M059J (cell line): ENCODE measurements around the gene TEX51. TPM values are rescaled to one million over a fixed set of nuclear protein-coding genes. Genes with fewer than 3 reads are reported as not detected.

Source experiments
- DNase-seq: peaks from one replicate; pipeline ENCODE4 v3.0.0-alpha.2; 2012; ENCODE audit warnings: low read depth
- total RNA-seq: library from RNA; depleted of rRNA; stranded (reverse); fragments of >200 nt; shearing (Covaris generic); gene quantifications from 2 replicates; pipeline ENCODE4 v1.2.3, GENCODE V29; 2014; rRNA removed

The TEX51 gene
- not detected in 2 replicates for total RNA-seq

DNA sequence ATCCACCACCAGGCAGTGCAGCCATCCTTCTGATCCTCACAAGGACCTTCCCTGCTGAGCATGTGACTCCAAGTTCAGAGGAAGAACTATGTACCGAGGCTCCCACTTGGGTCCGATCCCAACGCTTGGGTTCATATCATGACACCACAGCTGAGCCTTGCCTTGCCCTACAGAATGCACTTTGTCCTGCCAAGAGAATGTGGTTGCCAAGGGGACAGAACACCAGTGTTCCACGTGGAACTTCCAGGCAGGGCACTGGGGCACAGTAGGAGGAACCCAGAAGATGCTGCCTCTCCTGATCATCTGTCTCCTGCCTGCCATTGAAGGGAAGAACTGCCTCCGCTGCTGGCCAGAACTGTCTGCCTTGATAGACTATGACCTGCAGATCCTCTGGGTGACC lies at the start of gene TEX51:
Gene TEX51, plus strand, starts transcription at position 255 of the 400 bp plus-strand sequence. Its CDS starts 29 bp downstream, at position 284.
- no peak for DNase-seq

DNA sequence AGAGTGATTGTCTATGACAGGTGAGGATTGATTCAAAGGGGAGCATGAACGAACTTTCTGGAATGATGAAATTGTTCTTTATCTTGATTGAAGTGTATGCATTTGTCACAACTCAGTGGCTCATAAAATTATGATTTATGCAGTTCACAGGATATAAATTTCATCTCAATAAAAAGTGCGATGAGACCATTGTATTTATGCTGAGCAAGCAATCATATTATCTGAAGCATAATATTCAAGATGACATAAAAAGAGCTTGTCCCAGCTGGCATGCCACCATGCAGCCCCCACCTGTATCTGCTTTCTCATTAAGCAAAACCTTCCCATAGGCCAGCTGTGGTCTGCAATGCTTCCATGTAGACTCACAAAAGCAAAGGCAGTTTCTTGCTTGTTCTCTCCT lies 49.6 kb upstream of the TEX51 start:
- DNase-seq, result no peak

DNA sequence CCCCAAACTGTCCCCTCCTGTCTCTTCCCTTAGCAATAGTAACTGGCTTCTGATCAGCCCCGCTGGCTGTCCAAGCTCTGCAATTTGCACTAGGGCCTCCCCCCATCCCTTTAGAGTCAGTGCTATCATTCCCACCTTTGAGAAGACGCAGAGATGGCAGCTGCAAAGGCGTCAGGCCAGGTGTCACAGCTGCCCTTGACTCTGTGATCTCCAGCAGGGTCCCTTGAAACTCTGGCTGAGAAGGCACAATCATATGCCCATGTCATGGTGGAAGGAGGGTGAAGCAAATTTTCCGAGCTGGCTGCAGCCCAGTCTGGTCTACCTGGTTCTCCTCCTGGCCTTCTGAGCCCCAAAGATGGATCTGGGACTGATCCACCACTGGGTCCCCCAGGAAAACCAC lies 49.2 kb upstream of the TEX51 start:
- DNase-seq, result no peak

DNA sequence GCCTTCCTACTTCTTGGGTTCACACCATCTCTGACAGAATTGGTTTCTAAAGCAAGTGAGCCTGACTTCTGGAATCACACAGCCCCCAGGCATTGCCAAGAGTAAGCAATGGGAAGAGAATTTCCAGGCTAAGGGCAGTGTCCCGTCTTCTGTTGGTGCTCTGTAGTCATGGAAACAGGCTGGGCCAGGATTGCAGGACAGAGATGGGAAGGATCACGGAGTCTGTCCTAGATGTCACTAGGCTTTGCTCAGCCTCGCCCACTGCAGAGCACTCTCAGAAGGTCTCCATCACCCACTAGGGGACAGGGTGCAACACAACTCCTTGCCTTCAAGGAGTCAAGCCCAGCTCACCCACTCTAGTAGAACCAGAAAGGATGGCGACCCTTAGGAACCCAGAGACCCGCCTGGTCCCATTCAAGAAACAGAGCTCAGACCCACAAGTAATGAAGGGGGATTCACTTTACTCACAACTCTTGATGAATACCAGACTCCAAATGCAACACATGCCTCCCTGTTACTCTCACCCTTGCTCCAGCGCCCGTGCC lies 48.6 kb upstream of the TEX51 start:
- no peak for DNase-seq

DNA sequence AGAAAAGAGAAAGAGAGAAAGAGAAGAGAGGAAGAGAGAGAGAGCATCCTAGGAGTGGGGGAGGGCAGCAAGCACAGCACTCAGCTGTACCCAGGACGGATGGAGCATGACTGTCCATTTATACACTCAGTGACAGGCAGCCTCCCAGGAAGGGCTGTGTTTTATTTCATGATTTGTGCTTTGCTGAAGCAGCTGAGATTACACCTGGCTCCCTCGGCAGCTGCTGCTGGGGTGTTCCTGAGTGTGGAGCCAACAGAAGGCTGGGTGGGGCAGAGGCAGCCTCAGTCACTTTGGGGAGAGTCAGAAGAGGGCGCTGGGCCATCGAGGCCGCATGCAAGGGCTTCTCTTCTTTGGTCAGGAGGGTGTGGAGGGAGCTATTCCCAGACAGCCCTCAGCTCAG lies 47.8 kb upstream of the TEX51 start:
- DNase-seq, result no peak

DNA sequence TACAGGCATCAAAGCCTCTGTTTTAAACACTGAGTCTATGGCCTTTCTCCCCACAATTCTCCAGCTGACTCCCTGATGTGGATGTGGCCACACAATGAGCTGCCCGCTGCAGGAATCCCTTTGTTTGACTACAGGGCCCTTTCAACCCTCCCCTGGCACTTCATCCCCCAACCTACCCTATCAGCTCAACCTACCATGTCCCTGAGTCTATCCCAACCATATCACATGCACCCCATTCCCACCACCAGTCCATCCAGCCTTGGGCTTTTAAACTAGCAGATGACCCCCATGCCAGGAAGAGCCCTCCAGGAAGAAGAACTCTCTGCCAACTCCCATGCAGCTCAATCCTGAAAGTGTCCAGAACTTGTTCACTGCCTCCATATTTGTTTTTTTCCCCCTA lies 46.9 kb upstream of the TEX51 start:
- no peak for DNase-seq

DNA sequence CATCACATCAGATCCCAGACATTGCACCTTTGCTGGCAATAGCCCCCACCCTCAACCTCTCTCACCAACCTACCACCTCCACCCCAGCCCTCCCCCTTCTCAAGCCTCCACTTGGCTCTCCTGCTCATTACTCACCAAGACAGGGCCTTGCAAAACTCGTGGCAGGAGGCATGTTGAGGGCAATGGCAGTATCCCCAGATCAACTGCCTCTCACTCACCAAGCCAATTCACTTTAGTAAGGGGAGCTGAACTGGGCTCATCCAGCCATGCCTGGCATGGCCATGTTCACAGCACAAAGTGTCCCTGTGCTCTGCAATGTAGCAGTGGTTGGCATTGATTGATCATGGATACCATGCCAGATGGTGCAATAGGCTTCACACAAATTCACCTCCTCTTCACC lies 46.3 kb upstream of the TEX51 start:
- DNase-seq, result no peak

DNA sequence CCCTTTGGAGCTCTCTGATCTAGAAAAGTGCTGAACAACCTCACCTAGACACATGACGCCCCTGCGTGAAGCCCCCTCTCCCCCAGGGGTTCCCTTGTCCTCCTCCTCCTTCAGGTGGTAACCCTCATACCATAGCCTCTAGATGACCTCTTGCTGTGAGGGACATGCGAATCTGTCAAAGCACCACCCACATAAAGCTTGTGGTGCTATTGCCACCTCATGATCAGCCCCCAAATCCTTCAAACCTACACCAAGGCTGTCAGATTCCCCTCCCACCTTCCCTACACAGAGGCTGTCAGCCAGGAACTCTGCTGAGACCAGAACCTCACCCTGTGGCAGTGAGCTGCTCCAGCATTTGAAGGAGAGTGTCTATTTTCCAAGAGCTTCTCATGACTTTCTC lies 43.1 kb upstream of the TEX51 start:
- no peak for DNase-seq

DNA sequence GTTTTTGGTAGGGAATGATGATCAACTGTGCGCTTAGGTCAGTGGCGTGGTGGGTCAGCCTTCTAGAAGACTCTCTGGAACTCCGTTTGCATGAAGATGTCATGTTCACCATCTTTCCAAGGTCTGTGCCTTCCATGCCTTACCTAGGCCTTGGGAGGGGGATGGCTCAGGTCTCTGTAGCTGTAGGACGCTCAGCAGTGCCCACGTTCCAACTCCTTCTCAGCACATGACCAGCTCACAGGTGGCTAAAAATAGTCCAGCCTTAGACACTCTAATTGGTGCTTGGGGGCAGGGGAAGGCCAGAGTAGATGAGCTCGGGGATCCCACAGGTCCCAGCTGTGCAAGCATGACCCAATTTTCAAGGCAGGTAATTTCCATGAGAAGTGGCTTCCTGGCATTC lies 42.3 kb upstream of the TEX51 start:
- DNase-seq, result no peak

DNA sequence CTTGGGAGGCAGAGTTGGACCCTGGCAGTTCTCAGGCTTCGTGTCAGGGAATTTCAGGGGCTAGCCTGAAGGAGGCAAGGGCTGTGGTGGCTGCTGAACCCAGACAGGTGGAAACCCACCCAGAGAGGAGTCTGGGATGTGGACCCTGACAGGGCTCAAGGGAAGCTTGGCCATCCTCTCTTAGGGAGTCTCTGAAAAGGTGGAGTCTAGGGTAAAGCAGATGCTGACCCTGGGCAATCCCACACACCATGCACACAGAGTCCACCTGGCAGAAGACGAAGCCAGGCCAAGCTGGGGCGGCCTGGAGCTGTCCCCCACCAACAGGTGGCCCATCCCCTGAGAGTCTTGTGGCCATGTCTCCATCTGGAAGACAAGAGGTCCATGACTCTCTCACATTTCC lies 41.2 kb upstream of the TEX51 start:
- DNase-seq, result no peak

DNA sequence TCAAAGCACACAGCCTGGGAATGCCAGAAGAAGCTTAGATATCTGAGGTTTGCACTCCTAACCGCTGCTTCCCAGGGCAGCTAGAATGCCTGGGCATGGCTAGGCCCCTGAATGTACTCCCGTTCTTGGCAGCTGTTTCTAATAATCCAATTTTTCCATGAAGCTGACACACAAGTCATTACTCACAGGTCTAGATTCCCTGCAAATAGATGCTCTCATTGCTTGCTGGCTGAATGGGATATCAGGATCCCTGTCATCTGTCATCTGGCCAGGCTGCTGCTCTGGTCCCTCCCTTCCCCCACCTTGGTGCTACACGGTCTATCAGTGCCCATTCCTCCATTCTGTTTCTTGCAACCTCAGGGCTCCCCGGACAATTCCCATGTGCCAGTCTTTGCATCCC lies 40.7 kb upstream of the TEX51 start:
- DNase-seq, result no peak

DNA sequence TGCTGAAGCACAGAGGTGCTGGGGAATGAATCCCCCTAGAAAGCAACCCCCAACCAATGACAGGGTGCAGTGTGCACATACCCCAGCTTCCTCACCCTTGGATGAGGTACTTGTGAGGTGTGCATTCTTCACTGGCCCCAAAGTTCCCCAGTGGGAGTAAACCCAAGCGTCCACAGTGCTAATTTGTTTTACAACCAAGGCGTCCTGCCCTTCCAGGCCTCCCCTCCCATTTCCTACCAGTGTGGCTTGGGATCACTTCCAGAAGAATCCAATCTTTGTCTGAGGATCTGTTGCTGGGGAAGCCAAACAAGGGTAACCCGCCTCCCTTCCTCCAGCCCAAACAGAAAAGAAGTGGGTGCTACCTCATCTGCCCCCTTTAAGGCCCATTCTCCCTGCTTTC lies 40.3 kb upstream of the TEX51 start:
- DNase-seq, result no peak

DNA sequence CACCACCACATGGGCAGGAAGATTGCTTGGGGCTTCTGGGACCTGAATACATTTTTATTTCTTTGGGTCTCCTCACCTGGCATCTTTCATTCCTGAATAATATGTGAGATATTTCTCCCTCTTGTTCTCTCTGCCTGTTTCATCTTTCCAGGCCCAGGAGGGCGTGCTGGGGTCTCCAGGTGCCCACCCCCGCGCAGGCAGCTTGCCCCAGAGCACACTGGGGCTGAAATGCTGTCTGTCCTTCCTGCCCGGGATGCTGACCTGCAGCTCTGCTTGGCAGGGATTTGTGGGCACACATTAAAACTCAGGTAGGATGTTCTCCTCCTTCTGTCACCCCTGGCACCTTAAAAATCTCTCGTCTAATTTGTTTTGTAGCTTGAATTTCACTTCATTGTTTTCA lies 39.7 kb upstream of the TEX51 start:
- DNase-seq, result no peak

DNA sequence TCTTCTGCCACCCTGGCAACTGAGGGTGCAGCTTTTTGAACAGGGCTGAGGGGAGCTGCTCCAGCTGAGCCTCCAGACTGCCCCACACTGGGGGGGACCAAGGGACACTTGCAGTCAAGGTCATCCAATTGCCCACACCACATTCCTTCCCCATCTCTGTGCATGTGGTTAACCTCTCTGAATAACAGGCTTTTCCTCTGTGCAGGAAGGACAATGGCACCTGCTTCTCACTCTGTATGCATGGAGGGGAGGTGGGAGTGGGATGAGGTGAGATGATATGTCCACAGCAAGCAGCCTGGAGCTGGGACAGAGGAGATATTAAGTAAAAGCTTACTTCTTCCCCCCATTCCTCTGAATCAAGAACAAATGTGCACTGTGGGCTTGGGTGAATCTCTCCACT lies 39.1 kb upstream of the TEX51 start:
- no peak for DNase-seq

DNA sequence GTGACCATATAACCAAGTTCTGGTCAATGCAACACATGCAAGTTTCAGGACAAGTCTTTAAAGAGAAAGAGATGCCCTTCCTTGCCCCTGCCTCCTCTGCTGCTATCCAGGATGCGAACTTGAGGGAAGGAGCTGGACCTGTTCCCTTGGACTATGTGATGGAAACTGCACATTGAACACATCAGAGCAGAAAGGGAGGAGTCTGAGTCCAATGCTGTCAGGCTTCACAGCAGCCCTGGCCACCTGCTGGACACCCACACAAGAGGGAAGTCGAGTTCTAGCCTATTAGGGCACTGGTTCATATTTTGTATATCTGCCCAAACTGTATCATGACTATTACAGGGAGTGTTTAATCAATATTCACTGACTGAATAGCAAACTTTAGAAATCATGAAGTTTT lies 38.3 kb upstream of the TEX51 start:
- DNase-seq, result no peak

DNA sequence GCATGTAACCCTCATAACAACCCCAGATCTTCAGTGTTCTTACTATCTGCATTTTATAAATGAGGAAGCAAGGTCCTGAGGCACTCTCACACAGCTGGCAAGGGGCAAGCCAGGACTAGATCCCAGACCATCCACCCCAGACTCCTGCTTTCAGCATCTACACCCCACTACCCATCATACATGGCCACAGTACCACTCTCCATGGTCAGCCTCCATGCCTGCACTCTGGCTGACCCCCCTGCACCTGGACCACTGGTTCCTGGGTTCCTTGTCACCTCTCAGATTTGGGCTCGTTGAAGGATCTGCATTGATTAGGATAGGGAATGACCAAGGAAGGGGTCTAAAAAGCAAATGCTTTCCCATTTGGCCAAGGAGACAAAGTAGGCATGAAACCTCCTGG lies 36.0 kb upstream of the TEX51 start:
- no peak for DNase-seq

DNA sequence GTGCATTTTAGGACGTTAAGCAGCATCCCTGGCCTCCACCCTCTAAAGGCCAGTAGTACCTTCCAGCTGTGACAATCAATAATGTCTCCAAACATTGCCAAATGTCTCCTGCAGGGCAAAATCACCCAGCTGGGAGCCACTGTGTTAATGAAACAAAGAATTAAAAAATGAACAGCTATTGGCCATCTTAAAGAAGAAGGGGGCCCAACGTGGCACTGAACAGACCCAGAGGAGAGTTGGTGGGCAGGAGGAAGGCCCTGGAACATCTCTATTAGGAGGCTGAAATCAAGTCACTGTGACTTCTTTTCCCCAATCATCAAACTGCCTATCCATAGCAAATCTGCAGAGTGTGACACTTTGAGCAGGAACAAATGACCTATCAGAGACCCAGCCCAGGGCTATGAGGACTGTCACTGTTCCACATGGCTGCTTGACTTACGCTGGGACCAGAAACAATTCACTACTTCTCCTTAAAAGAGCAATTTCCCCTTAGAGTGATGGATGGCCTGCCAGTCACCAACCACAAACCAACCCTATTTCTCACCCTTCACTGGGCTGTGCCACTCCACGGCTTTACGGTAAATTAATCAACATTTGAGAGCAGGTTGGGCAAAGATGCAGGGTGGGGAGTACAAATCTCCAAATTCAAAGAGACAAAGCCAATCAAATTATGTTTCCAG lies 35.2 kb upstream of the TEX51 start:
- no peak for DNase-seq

DNA sequence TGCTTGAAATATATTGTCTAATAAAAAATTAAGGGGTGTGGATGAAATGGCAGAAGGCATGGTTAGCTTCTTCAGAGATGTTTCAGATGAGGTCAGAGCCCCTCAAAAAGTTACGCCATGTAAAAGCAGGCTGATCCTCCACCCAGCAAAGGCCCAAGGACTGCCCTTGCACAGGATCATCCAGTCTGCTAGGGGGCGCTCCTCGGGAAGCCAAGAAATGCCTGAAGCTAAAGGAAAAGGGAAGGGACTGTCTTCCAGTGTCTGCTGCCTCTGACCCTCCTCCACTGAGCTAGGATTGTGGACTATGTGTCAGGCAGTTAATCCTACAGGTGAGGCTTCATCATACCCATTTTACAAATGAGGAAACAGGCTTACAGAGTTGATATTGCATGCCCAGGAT lies 33.8 kb upstream of the TEX51 start:
- DNase-seq, result no peak

DNA sequence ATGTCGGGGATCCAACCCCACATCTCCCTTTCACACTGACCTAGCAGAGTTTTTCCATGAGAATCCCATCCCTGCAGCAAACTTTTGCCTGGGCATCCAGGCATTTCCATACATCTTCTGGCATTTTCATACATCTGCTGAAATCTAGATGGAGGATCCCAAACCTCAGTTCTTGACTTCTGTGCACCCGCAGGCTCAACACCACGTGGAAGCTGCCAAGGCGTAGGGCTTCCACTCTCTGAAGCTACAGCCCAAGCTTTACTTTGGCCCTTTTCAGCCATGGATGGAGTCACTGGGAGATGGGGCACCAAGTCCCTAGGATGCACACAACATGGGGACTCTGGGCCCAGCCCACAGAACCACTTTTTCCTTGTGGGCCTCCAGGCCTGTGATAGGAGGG lies 32.2 kb upstream of the TEX51 start:
- no peak for DNase-seq

DNA sequence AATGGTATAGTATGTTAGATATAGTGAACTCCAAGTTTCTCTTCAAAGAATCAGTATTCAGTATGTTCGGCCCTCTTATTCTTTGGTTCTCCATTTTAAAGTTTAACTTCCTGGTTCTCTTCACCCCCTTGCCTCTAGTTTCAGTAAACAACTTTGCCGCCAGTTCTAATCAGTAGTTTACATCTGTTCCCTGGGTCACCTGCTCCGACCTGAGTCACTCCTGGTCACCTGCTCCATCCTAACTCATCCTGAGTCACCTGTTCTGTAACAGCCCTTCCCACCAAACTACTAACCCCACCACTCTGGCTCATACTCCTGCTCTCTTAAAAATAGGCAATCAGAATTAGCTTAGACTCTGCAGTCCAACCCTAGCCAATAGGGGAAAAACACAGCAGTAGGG lies 23.7 kb upstream of the TEX51 start:
- DNase-seq, result no peak

DNA sequence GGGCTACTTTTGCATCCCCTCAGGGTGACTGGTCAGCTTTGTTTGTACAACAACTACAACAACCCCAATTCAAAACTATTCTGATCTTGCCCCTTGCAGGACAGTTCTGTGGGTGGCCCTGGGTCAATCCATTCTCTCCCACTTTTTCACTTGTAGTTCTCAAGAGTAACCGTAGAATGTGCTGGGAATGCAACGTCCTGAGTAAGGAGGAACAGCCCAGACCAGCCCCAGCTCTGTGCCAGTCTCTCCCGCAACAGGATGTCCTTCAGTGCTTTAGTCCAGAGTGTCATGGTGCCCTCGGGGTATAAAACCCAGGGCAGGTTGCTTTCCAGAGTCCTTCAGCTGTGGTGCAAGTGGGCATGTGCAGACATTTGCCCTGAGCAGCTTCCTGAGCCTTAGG lies 22.1 kb upstream of the TEX51 start:
- DNase-seq, result no peak

DNA sequence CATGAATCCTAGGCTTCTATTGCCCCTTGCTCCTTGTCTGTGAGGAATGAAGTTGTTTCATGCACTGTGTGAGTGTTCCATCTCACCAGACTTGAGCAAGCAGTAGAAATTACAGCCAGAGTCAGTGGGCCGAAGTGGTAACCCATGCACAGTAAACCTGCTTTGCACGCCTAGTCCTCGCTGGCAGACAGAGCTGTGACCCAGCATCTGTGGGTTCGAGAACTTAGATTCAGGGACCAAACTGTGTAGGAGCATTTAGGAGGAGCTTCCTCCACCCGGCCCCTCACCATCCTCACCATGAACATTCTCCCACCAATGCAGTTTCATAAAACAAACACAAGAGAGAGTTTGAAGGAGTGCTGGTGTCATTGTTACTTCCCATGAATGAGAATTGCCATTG lies 21.6 kb upstream of the TEX51 start:
- DNase-seq, result no peak

DNA sequence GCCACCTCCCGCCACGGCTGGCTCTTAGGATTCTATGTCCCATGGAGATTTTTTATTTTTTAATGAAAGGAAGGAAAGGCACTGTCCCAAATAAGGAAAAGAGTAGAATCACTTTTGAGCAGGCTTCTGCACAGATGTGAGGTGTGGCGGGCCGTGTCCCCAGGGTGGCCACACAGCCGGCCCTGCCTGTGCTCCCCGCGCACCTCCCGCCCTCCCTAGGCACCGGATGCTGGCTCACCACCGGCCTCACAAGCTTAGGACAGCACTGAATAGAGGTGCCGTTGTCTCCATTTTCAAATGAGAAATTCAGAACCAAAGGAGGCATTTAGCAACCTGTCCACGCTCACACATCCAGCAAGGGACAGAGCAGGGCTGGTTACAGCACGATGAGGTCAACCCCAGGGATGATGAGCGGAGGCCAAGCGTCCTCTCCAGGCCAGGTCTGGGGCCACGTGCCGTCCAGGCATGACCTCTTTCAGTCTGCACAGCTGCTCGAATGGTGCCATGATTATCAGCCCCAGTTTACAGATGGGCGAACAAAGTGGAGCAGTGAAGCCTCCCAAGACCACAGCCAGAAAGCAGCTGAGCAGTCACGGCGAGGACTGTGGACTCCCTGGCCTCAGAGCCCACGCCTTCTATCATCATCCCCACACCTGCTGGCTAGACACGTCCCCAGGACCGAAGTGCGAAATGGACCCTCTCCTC lies 20.7 kb upstream of the TEX51 start:
- DNase-seq, result no peak

DNA sequence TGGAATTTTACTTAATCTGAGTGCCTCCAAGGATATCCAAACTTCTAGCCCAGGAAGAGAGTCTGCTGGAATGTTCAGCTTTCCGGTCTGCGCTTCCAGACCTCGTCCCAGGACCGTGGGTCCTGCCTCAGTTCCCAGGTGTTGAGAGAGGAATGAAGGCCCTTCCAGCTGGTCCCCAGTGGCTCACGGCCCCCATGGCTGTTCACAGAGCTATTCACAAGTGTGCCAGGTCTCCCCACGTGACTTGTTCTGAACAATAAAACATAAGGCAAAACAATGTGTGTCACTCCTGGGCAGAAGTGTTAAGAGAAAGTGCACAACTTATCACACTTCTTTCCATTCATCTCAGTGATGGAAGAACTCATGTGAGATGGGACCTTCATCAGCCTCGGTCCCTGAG lies 20.1 kb upstream of the TEX51 start:
- DNase-seq, result no peak
